Glutamatergic neuron (in vitro differentiated cells): ENCODE results near the gene NUP42. TPM values are rescaled to one million over a fixed set of nuclear protein-coding genes. Genes with fewer than 3 reads are reported as not detected.
A peak's percentile ranks its signal among the peaks of the same experiment; 100 is the strongest.

Experiments used
- DNase-seq: peaks from one replicate; pipeline ENCODE4 v3.0.0; 2022
- H3K27ac Mint-ChIP-seq: one replicate; pipeline ENCODE4 v1.8.0; 2020; ENCODE audit warnings: mild to moderate bottlenecking, mixed read lengths, inconsistent platforms; ENCODE audit not compliant: unreplicated experiment
- H3K27me3 Mint-ChIP-seq: one replicate; pipeline ENCODE4 v1.8.0; 2020; ENCODE audit warnings: mild to moderate bottlenecking, moderate library complexity, mixed read lengths, inconsistent platforms; ENCODE audit not compliant: unreplicated experiment
- H3K36me3 Mint-ChIP-seq: one replicate; pipeline ENCODE4 v1.8.0; 2020; ENCODE audit warnings: mild to moderate bottlenecking, mixed read lengths, inconsistent platforms; ENCODE audit not compliant: unreplicated experiment
- H3K4me1 Mint-ChIP-seq: one replicate; pipeline ENCODE4 v1.8.0; 2020; ENCODE audit warnings: mild to moderate bottlenecking, low read depth, mixed read lengths, inconsistent platforms; ENCODE audit not compliant: unreplicated experiment
- H3K4me3 Mint-ChIP-seq: one replicate; pipeline ENCODE4 v1.8.0; 2020; ENCODE audit warnings: mild to moderate bottlenecking, mixed read lengths, inconsistent platforms; ENCODE audit not compliant: unreplicated experiment
- H3K9me3 Mint-ChIP-seq: one replicate; pipeline ENCODE4 v1.8.0; 2020; ENCODE audit warnings: mild to moderate bottlenecking, moderate library complexity, mixed read lengths, inconsistent platforms; ENCODE audit not compliant: unreplicated experiment
- CTCF ChIP-seq: fragments of 200-600 bp; sonication (generic); IDR thresholded peaks from one replicate; pipeline ENCODE4 v1.5.0; 2021; ENCODE audit not compliant: partially characterized antibody, unreplicated experiment
- long read RNA-seq: library from polyadenylated mRNA; unstranded; transcript quantifications from one replicate; pipeline ENCODE4 v2.0.0, GENCODE V29; 2020; ENCODE audit not compliant: unreplicated experiment
- total RNA-seq: library from RNA; stranded (reverse); fragmentation: NEBNext Ultra II Directional; extraction: Animal tissue kit (Norgen Biotek cat#: 25700); gene quantifications from one replicate; pipeline ENCODE4 v1.2.1, GENCODE V29; 2021; ENCODE audit not compliant: unreplicated experiment

NUP42 gene
- 47.7 TPM for total RNA-seq
- long read RNA-seq, transcript NUPL2-201 (7 exons, 1,795 nt), result major isoform, 15 of 24 reads
- long read RNA-seq, partial matches to known transcripts, result 1 of 24 reads
- long read RNA-seq, other reads (novel, unspliced or antisense), result 6 of 24 reads

GRCh38 chr7:23181684-23182553, at the start of gene NUP42:
Gene NUP42 (plus strand): TSS chr7:23182048. CDS start chr7:23182086, 38 bp downstream.
- Mint-ChIP-seq H3K27ac (peak within 1 kb of the TSS; percentile 96), H3K36me3 (no peaks in the 10 kb centered on the region), H3K9me3 (peaks cover 4% of the 10 kb centered on the region), H3K4me3 (peak within 1 kb of the TSS; percentile 99), H3K4me1 (peaks cover 11% of the 10 kb centered on the region), H3K27me3 (peaks cover 6% of the 10 kb centered on the region)
- DNase-seq, result peak; percentile 99
- TF ChIP-seq CTCF, result no peak

GRCh38 chr7:23133797-23134196, 48.1 kb upstream of the NUP42 start:
- TF ChIP-seq CTCF, result no peak
- DNase-seq, result no peak
- no peak overlapping the region for H3K4me3 Mint-ChIP-seq
- H3K27ac Mint-ChIP-seq, result no peak overlapping the region
- H3K36me3 Mint-ChIP-seq, result peaks cover 13% of the 10 kb centered on the region
- H3K9me3 Mint-ChIP-seq, result peaks cover 1% of the 10 kb centered on the region
- H3K4me1 Mint-ChIP-seq, result no peaks in the 10 kb centered on the region
- no peaks in the 10 kb centered on the region for H3K27me3 Mint-ChIP-seq

GRCh38 chr7:23135755-23136154, 46.1 kb upstream of the NUP42 start:
- no peaks in the 10 kb centered on the region for H3K27me3 Mint-ChIP-seq
- H3K9me3 Mint-ChIP-seq, result peaks cover 1% of the 10 kb centered on the region
- H3K36me3 Mint-ChIP-seq, result peaks cover 13% of the 10 kb centered on the region
- H3K4me3 Mint-ChIP-seq, result no peak overlapping the region
- no peaks in the 10 kb centered on the region for H3K4me1 Mint-ChIP-seq
- H3K27ac Mint-ChIP-seq, result no peak overlapping the region
- no peak for TF ChIP-seq CTCF
- DNase-seq, result no peak

- Mint-ChIP-seq H3K27ac (no peak overlapping the region), H3K36me3 (peaks cover 13% of the 10 kb centered on the region), H3K4me3 (no peak overlapping the region), H3K27me3 (no peaks in the 10 kb centered on the region), H3K4me1 (no peaks in the 10 kb centered on the region), H3K9me3 (peaks cover 1% of the 10 kb centered on the region)
- no peak for DNase-seq
- no peak for TF ChIP-seq CTCF
Observed at GRCh38 chr7:23136216-23136615, 45.6 kb upstream of the NUP42 start.

GRCh38 chr7:23157679-23158078, 24.2 kb upstream of the NUP42 start:
- Mint-ChIP-seq H3K9me3 (no peaks in the 10 kb centered on the region), H3K4me3 (no peak overlapping the region), H3K4me1 (no peaks in the 10 kb centered on the region), H3K27ac (no peak overlapping the region), H3K27me3 (no peaks in the 10 kb centered on the region), H3K36me3 (no peaks in the 10 kb centered on the region)
- DNase-seq, result no peak
- no peak for TF ChIP-seq CTCF
